Hepatocyte (in vitro differentiated cells): ENCODE data around the gene TEX101. TPM values are rescaled to one million over a fixed set of nuclear protein-coding genes. Genes with fewer than 3 reads are reported as not detected.
"Not testable (repeated sequence)": the region's sequence is repeated elsewhere in the genome, so short reads cannot be mapped to it uniquely, and the experiment has no call there.

Source experiments
- DNase-seq: peaks from one replicate; pipeline ENCODE4 v3.0.0-alpha.2; 2016; ENCODE audit warnings: low spot score
- H2AFZ ChIP-seq: fragments of 200-600 bp; sonication (generic); 2 replicates; pipeline ENCODE4 v1.6.0; 2016; ENCODE audit warnings: antibody characterized with exemption, mild to moderate bottlenecking
- H3K27ac ChIP-seq: fragments of 200-600 bp; sonication (generic); 2 replicates; pipeline ENCODE4 v1.5.1; 2016; ENCODE audit warnings: mild to moderate bottlenecking
- H3K27me3 ChIP-seq: fragments of 200-600 bp; sonication (generic); 2 replicates; pipeline ENCODE4 v1.6.1; 2016
- H3K36me3 ChIP-seq: fragments of 200-600 bp; sonication (generic); replicated peaks from 2 replicates; pipeline ENCODE4 v1.5.1; 2016; ENCODE audit warnings: low read depth; ENCODE audit not compliant: insufficient read depth
- H3K4me1 ChIP-seq: fragments of 200-600 bp; sonication (generic); 2 replicates; pipeline ENCODE4 v1.5.1; 2016; ENCODE audit warnings: mild to moderate bottlenecking, moderate library complexity; ENCODE audit not compliant: insufficient read depth
- H3K4me2 ChIP-seq: fragments of 200-600 bp; sonication (generic); 2 replicates; pipeline ENCODE4 v1.6.0; 2016
- H3K4me3 ChIP-seq: fragments of 200-600 bp; sonication (generic); 2 replicates; pipeline ENCODE4 v1.5.1; 2016; ENCODE audit warnings: mild to moderate bottlenecking
- H3K79me2 ChIP-seq: fragments of 200-600 bp; sonication (generic); 2 replicates; pipeline ENCODE4 v1.6.0; 2017; ENCODE audit warnings: mild to moderate bottlenecking
- H3K9me2 ChIP-seq: fragments of 200-600 bp; sonication (generic); replicated peaks from 2 replicates; pipeline ENCODE4 v1.6.0; 2017; ENCODE audit warnings: mild to moderate bottlenecking; ENCODE audit not compliant: insufficient read depth
- H3K9me3 ChIP-seq: fragments of 200-600 bp; sonication (generic); 2 replicates; pipeline ENCODE4 v1.5.1; 2016; ENCODE audit warnings: low read depth, mild to moderate bottlenecking
- H4K20me1 ChIP-seq: fragments of 200-600 bp; sonication (generic); 2 replicates; pipeline ENCODE4 v1.6.0; 2016; ENCODE audit warnings: mild to moderate bottlenecking; ENCODE audit not compliant: insufficient read depth, poor library complexity, severe bottlenecking
- EZH2 ChIP-seq: fragments of 200-600 bp; sonication (generic); IDR thresholded peaks from 2 replicates; pipeline ENCODE4 v1.6.1; 2016; ENCODE audit warnings: antibody characterized with exemption, mild to moderate bottlenecking, borderline replicate concordance
- EZH2phosphoT487 ChIP-seq: fragments of 200-600 bp; sonication (generic); IDR thresholded peaks from one replicate; pipeline ENCODE4 v1.6.1; 2018; ENCODE audit warnings: antibody characterized with exemption, mild to moderate bottlenecking, low read depth, moderate library complexity; ENCODE audit not compliant: unreplicated experiment, severe bottlenecking
- WGBS: methylation state at CpG from one replicate; pipeline ENCODE4 v1.1.6; 2016; ENCODE audit warnings: low lambda C conversion rate; ENCODE audit errors: missing lambda C conversion rate; 5-methylcytosine and 5-hydroxymethylcytosine counted together
- polyA plus RNA-seq: library from polyadenylated mRNA; unstranded; fragments of >200 nt; fragmentation: Nextera tagmentation; extraction: Ambion mirVana; gene quantifications from 2 replicates; pipeline ENCODE4 v1.2.1, GENCODE V29; 2016
- total RNA-seq: library from RNA; depleted of rRNA; stranded (reverse); fragments of >200 nt; gene quantifications from 2 replicates; pipeline ENCODE4 v1.2.3, GENCODE V29; 2014
- TF ChIP-seq, protein P1 (sequence below): fragments of 200-600 bp; sonication (generic); IDR thresholded peaks from 2 replicates; pipeline ENCODE4 v1.5.1; 2016; ENCODE audit warnings: antibody characterized with exemption, mild to moderate bottlenecking; ENCODE audit not compliant: poor library complexity

TEX101 gene
- total and polyA plus RNA-seq, 2 experiments from 2014 or later: not detected

DNA sequence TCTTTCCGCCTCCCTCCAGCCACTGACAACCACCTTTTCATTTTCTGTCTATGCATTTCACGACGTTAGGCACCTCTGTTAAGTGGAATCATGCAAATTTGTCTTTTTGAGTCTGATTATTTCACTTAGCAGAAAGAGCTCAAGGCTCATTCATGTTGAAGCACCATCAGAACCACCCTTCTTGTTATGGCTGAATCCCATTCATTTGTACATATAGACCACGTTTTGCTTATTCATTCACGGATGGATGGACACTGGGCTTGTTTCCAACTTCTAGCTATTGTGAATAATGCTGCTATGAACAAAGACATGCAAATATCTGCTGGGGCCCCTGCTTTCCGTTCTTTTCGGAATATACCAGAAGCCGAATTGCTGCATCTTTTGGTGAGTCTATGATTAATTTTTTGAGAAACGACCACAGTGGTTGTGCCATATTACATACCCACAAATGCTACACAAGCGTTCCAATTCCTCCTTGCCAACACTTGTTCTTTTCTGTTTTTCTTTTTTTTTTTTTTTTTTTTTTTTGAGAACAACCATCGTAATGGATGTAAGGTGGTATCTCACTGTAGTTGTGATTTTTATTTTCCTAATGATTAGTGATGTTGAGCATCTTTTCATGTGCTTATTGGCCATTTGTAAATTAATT, 23.7 kb upstream of the TEX101 start:
- 88% methylated on average over 11 of the region's 11 CpGs for WGBS
- H3K27me3 ChIP-seq, H3K4me3 ChIP-seq, H3K4me2 ChIP-seq, H3K27ac ChIP-seq, H2AFZ ChIP-seq, H3K36me3 ChIP-seq, H3K9me2 ChIP-seq, H4K20me1 ChIP-seq, DNase-seq, H3K4me1 ChIP-seq, H3K79me2 ChIP-seq, H3K9me3 ChIP-seq: not testable (repeated sequence)

DNA sequence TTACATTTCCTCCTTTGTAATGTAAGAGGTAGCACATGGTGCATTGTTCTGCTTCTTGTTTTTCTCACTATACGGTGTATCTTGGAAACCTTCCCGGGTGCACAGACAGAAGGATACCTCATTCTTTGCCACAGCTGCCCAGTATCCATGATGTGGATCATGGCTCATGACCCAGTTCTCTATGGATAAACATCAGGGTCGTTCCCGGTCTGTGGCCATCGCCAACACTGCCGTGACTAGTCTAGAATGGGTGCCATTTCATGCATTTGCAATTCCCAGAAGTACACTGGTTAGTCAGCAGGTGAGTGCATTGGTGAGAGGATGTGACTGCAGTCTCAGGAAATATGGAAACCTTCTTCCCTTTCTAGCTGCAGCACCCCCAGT, 23.1 kb upstream of the TEX101 start:
- not testable (repeated sequence) for H3K4me1 ChIP-seq

DNA sequence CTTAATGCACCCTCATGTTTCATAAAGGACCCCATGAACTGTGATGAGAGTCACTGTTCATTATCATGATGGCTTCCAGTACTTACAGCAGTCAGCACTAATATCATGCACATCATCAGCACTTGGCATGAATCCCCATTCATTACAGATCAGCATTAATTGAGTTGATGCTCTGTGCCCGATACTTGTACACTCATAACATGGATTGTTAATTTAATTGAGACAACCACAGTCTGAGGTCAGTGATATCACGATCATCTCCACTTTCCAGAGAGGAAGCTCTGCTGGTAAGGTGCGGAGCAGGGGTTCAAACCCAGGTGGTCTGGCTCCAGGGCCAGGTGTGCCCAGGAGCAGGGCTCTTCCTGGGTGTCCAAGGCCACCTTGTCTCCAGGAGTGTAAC, 21.2 kb upstream of the TEX101 start:
- not testable (repeated sequence) for H3K4me1 ChIP-seq, H3K36me3 ChIP-seq, H2AFZ ChIP-seq, H3K9me3 ChIP-seq, H3K27ac ChIP-seq, H3K4me3 ChIP-seq, H3K79me2 ChIP-seq, DNase-seq, H3K27me3 ChIP-seq, H3K9me2 ChIP-seq, H3K4me2 ChIP-seq, H4K20me1 ChIP-seq
- 73% methylated on average over 3 of the region's 3 CpGs for WGBS

More for the DNA sequence above, 23.1 kb upstream of the TEX101 start:
- H3K27me3 ChIP-seq, H3K9me2 ChIP-seq, H3K79me2 ChIP-seq, H3K4me2 ChIP-seq, DNase-seq, H2AFZ ChIP-seq, H3K9me3 ChIP-seq, H4K20me1 ChIP-seq, H3K27ac ChIP-seq, H3K36me3 ChIP-seq, H3K4me3 ChIP-seq: not testable (repeated sequence)
- 89% methylated on average over 6 of the region's 6 CpGs for WGBS

DNA sequence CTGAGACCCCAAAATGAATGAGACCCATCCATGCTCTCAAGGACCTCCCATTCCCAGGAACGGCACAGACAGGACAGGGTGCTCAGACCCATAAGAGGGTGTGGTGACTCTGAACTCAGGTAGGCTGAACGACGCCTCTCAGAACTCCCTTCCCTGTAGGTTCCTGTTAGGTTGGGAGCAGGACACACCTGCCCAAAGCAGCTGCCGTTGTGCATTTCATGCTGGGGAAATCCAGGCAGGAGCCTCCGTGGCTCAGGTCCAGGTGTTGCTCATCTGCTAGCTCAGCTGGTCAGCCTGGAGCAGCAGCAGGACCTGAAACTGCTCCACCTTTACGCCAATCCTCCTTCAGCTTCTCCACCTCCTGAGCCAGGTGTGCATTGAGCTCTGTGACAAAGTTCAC, 19.1 kb upstream of the TEX101 start:
- Histone ChIP-seq H3K4me1 (no peaks in the 10 kb centered on the region), H2AFZ (no peak overlapping the region), H3K9me2 (no peaks in the 10 kb centered on the region), H3K4me2 (no peak overlapping the region), H3K27me3 (no peaks in the 10 kb centered on the region), H3K79me2 (no peaks in the 10 kb centered on the region), H3K9me3 (no peaks in the 10 kb centered on the region), H3K4me3 (no peak overlapping the region), H3K27ac (no peak overlapping the region), H3K36me3 (no peaks in the 10 kb centered on the region), H4K20me1 (no peaks in the 10 kb centered on the region)
- 84% methylated on average over 6 of the region's 6 CpGs for WGBS
- no peak for DNase-seq
- TF ChIP-seq EZH2: no peak
- no peak for TF ChIP-seq EZH2phosphoT487

DNA sequence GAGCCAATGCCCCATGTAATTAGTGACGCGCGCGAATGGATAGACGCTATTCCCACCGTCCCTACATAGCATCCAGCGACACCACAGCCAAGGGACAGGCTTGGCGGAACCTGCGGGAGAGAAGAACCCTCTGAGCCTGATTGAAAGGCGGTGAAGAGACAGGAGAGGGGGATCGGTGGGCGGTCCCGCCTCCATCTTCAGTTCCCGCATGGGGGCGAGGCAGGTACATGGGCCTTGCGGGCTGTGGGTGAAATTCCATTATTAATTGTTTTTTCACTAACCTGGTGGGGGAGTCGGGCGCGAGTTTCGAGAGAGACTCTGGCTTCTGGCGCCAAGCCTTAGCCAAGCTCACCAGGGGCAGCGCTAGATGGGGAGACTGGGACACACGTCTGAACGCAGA, 8.4 kb upstream of the TEX101 start:
- H3K27me3 ChIP-seq: no peaks in the 10 kb centered on the region
- no peak overlapping the region for H3K27ac ChIP-seq
- DNase-seq: no peak
- H3K4me1 ChIP-seq: no peaks in the 10 kb centered on the region
- TF ChIP-seq, protein P1, sequence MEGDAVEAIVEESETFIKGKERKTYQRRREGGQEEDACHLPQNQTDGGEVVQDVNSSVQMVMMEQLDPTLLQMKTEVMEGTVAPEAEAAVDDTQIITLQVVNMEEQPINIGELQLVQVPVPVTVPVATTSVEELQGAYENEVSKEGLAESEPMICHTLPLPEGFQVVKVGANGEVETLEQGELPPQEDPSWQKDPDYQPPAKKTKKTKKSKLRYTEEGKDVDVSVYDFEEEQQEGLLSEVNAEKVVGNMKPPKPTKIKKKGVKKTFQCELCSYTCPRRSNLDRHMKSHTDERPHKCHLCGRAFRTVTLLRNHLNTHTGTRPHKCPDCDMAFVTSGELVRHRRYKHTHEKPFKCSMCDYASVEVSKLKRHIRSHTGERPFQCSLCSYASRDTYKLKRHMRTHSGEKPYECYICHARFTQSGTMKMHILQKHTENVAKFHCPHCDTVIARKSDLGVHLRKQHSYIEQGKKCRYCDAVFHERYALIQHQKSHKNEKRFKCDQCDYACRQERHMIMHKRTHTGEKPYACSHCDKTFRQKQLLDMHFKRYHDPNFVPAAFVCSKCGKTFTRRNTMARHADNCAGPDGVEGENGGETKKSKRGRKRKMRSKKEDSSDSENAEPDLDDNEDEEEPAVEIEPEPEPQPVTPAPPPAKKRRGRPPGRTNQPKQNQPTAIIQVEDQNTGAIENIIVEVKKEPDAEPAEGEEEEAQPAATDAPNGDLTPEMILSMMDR: no peak
- TF ChIP-seq EZH2 (no peak), EZH2phosphoT487 (no peak)
- WGBS: 73% methylated on average over 24 of the region's 24 CpGs
- H4K20me1 ChIP-seq: no peaks in the 10 kb centered on the region
- no peak overlapping the region for H3K4me3 ChIP-seq
- no peaks in the 10 kb centered on the region for H3K36me3 ChIP-seq
- H3K9me3 ChIP-seq: no peaks in the 10 kb centered on the region
- no peaks in the 10 kb centered on the region for H3K79me2 ChIP-seq
- H2AFZ ChIP-seq: no peak overlapping the region
- H3K9me2 ChIP-seq: no peaks in the 10 kb centered on the region
- no peak overlapping the region for H3K4me2 ChIP-seq
